Keratinocyte (primary cell): ENCODE measurements around the gene BEST2. TPM values are rescaled to one million over a fixed set of nuclear protein-coding genes. Genes with fewer than 3 reads are reported as not detected.

Experiments used
- DNase-seq: peaks from one replicate; pipeline ENCODE4 v3.0.0-alpha.2; 2011; ENCODE audit warnings: low read depth, missing footprints, low spot score
- FAIRE-seq: peaks from 2 replicates; lab custom pipeline; 2011; peaks lifted over from hg19 to GRCh38; lab: Jason Lieb, UNC
- H2AFZ ChIP-seq: 2 replicates; pipeline ENCODE4 v1.6.0; 2012; ENCODE audit warnings: low read length, control low read depth, inconsistent platforms; ENCODE audit not compliant: control insufficient read depth
- H3K27ac ChIP-seq: 2 replicates; pipeline ENCODE4 v1.5.1; 2011; ENCODE audit warnings: low read length; ENCODE audit not compliant: control insufficient read depth, insufficient read depth
- H3K27me3 ChIP-seq: 3 replicates; pipeline ENCODE4 v1.6.0; 2011; ENCODE audit warnings: low read length; ENCODE audit not compliant: control insufficient read depth, insufficient read depth; ENCODE audit errors: extremely low read depth
- H3K36me3 ChIP-seq, 2 experiments: 2 replicates in 1 of 2; 3 replicates in 1 of 2; pipeline ENCODE4 v1.5.1; 2011; ENCODE audit warnings: low read length in 2 of 2, mild to moderate bottlenecking in 1 of 2; ENCODE audit not compliant: control insufficient read depth in 2 of 2, insufficient read depth in 2 of 2; ENCODE audit errors: extremely low read depth in 1 of 2
- H3K4me1 ChIP-seq: 3 replicates; pipeline ENCODE4 v1.5.1; 2011; ENCODE audit warnings: low read length; ENCODE audit not compliant: control insufficient read depth, insufficient read depth; ENCODE audit errors: extremely low read depth
- H3K4me2 ChIP-seq: 3 replicates; pipeline ENCODE4 v1.6.0; 2011; ENCODE audit warnings: low read depth, low read length; ENCODE audit not compliant: control insufficient read depth, insufficient read depth; ENCODE audit errors: extremely low read depth
- H3K4me3 ChIP-seq, 3 experiments: fragments of 200-600 bp in 1 of 3; sonication (generic) in 1 of 3; 2 replicates in 2 of 3; 3 replicates in 1 of 3; pipeline ENCODE4 v1.5.1; 2011 to 2016; ENCODE audit warnings: low read length in 3 of 3, mild to moderate bottlenecking in 3 of 3, control low read depth in 2 of 3, inconsistent platforms in 1 of 3, low read depth in 1 of 3, mixed read lengths in 1 of 3, mixed run types in 1 of 3, moderate library complexity in 1 of 3; ENCODE audit not compliant: control insufficient read depth in 2 of 3, insufficient read depth in 2 of 3; ENCODE audit errors: extremely low read depth in 1 of 3
- H3K79me2 ChIP-seq: 2 replicates; pipeline ENCODE4 v1.6.0; 2012; ENCODE audit warnings: low read length; ENCODE audit not compliant: control insufficient read depth, insufficient read depth
- H3K9ac ChIP-seq: 3 replicates; pipeline ENCODE4 v1.6.0; 2011; ENCODE audit warnings: low read length; ENCODE audit not compliant: control insufficient read depth, insufficient read depth; ENCODE audit errors: extremely low read depth
- H3K9me1 ChIP-seq: 3 replicates; pipeline ENCODE4 v1.6.0; 2011; ENCODE audit warnings: low read length; ENCODE audit not compliant: control insufficient read depth, insufficient read depth; ENCODE audit errors: extremely low read depth
- H3K9me3 ChIP-seq: 2 replicates; pipeline ENCODE4 v1.5.1; 2012; ENCODE audit warnings: low read depth, low read length; ENCODE audit not compliant: control insufficient read depth
- H4K20me1 ChIP-seq: 3 replicates; pipeline ENCODE4 v1.6.0; 2011; ENCODE audit warnings: low read length; ENCODE audit not compliant: control insufficient read depth, insufficient read depth; ENCODE audit errors: extremely low read depth
- CTCF ChIP-seq, 3 experiments: IDR thresholded peaks in 1 of 3; conservative IDR thresholded peaks in 1 of 3; optimal IDR thresholded peaks in 1 of 3; 2 replicates in 2 of 3; 3 replicates in 1 of 3; pipeline versions ENCODE3 to v1.5.1; 2011; ENCODE audit warnings: low read length in 3 of 3, mild to moderate bottlenecking in 3 of 3, moderate library complexity in 2 of 3, control low read depth in 1 of 3, inconsistent platforms in 1 of 3; ENCODE audit not compliant: insufficient read depth in 2 of 3; ENCODE audit errors: extremely low read depth in 1 of 3
- EZH2 ChIP-seq: IDR thresholded peaks from one replicate; pipeline ENCODE4 v1.6.1; 2012; ENCODE audit warnings: inconsistent platforms, mild to moderate bottlenecking, low read length, moderate library complexity
- dilution Hi-C: fragments of 300-500 bp; cut with MboI; formaldehyde crosslinking; loops from one replicate; pipeline ENCODE4 v1.7.0; 2020; ENCODE audit warnings: low sequenced_read_pairs; ENCODE audit not compliant: extremely low pct_ligation_motif_present
- polyA plus RNA-seq, 5 experiments: library from polyadenylated mRNA; depleted of rRNA in 3 of 5; stranded (reverse) in 3 of 5; stranded (forward) in 1 of 5; unstranded in 1 of 5; fragments of >200 nt; gene quantifications; 1 replicate in 1 of 5; 2 replicates in 3 of 5; 3 replicates in 1 of 5; pipeline versions ENCODE4 v1.2.1 to v1.2.3, GENCODE V29; 2011 to 2012; ENCODE audit warnings: missing spikeins in 2 of 5, low read depth in 1 of 5, low replicate concordance in 1 of 5

BEST2 gene
- polyA plus RNA-seq, 1 donor (not counting 4 experiments of a cell fraction or from before 2014, with no cell fraction given), result not detected

- Histone ChIP-seq H2AFZ (no peak overlapping the region), H3K4me2 (no peak overlapping the region), H3K36me3 (peaks cover 21 to 31% of the 10 kb centered on the region in 2 experiments), H3K9ac (no peak overlapping the region), H3K4me3 (no peak overlapping the region), H3K27ac (no peak overlapping the region), H4K20me1 (peaks cover 15% of the 10 kb centered on the region), H3K9me1 (no peaks in the 10 kb centered on the region), H3K4me1 (peaks cover 18% of the 10 kb centered on the region), H3K79me2 (peaks cover 49% of the 10 kb centered on the region), H3K27me3 (no peaks in the 10 kb centered on the region), H3K9me3 (no peaks in the 10 kb centered on the region)
- TF ChIP-seq CTCF (optimal IDR thresholded peaks at IDR 0.05 in 1 of 3, IDR thresholded peaks at IDR 0.05 in 1 of 3, conservative IDR thresholded peaks at IDR 0.05 in 1 of 3; ENCODE audit: extremely low read depth in 1 of 3, insufficient read depth in 2 of 3, low read length in 3 of 3) (no peak), EZH2 (no peak)
- dilution Hi-C loops, result no loop called here
- DNase-seq (no peak), FAIRE-seq (no peak)
Measured at GRCh38 chr19:12730064-12730463, 21.5 kb upstream of the BEST2 start.

- no peak for DNase-seq
- no peaks in the 10 kb centered on the region for H3K27me3 ChIP-seq
- no peak for TF ChIP-seq EZH2
- TF ChIP-seq CTCF (optimal IDR thresholded peaks at IDR 0.05 in 1 of 3, IDR thresholded peaks at IDR 0.05 in 1 of 3, conservative IDR thresholded peaks at IDR 0.05 in 1 of 3; ENCODE audit: extremely low read depth in 1 of 3, insufficient read depth in 2 of 3, low read length in 3 of 3), result no peak
- dilution Hi-C loops, result no loop called here
- peaks cover 18% of the 10 kb centered on the region for H3K4me1 ChIP-seq
- no peak overlapping the region for H3K27ac ChIP-seq
- H3K9me1 ChIP-seq, result no peaks in the 10 kb centered on the region
- no peak overlapping the region for H3K9ac ChIP-seq
- H2AFZ ChIP-seq, result no peak overlapping the region
- H3K4me2 ChIP-seq, result no peak overlapping the region
- H3K9me3 ChIP-seq, result no peaks in the 10 kb centered on the region
- peaks cover 49% of the 10 kb centered on the region for H3K79me2 ChIP-seq
- no peak for FAIRE-seq
- peaks cover 21 to 31% of the 10 kb centered on the region in 2 experiments for H3K36me3 ChIP-seq
- H3K4me3 ChIP-seq, result no peak overlapping the region
- H4K20me1 ChIP-seq, result peaks cover 15% of the 10 kb centered on the region
Measured at GRCh38 chr19:12731337-12731736, 20.3 kb upstream of the BEST2 start.
